ENCODE measurements around the gene ELAPOR1.

DNA sequence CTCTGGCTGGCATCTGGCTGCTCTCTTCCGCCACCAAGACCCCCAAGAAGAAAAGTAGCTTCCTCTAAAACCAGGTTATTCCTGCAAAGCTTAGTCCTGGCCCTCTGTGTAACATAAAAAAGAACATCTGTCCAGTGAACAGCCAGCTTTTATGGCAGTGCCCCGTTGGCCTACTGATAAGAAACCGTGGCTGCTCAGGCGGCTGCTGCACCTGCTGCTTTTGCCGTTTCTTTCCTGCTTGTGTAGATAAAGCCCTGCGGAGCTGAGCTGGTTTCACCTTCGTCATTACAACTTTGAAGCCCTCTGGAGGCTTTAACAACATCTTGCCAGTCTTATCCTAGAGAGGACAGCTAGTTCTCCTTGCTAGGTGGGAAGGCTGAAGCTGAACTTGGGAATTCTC lies 20.5 kb downstream of the ELAPOR1 start:
- TF ChIP-seq, protein P1, sequence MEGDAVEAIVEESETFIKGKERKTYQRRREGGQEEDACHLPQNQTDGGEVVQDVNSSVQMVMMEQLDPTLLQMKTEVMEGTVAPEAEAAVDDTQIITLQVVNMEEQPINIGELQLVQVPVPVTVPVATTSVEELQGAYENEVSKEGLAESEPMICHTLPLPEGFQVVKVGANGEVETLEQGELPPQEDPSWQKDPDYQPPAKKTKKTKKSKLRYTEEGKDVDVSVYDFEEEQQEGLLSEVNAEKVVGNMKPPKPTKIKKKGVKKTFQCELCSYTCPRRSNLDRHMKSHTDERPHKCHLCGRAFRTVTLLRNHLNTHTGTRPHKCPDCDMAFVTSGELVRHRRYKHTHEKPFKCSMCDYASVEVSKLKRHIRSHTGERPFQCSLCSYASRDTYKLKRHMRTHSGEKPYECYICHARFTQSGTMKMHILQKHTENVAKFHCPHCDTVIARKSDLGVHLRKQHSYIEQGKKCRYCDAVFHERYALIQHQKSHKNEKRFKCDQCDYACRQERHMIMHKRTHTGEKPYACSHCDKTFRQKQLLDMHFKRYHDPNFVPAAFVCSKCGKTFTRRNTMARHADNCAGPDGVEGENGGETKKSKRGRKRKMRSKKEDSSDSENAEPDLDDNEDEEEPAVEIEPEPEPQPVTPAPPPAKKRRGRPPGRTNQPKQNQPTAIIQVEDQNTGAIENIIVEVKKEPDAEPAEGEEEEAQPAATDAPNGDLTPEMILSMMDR (IDR thresholded peaks at IDR 0.05; ENCODE audit: insufficient read depth, low read length), result no peak
- TF ChIP-seq POLR2AphosphoS5 (IDR thresholded peaks at IDR 0.05; ENCODE audit: low read depth) (no peak), SPI1 (IDR thresholded peaks at IDR 0.05; ENCODE audit: borderline replicate concordance, low read depth) (no peak), GABPA (IDR thresholded peaks at IDR 0.05; ENCODE audit: low read depth) (no peak)
- TF ChIP-seq, protein P2, sequence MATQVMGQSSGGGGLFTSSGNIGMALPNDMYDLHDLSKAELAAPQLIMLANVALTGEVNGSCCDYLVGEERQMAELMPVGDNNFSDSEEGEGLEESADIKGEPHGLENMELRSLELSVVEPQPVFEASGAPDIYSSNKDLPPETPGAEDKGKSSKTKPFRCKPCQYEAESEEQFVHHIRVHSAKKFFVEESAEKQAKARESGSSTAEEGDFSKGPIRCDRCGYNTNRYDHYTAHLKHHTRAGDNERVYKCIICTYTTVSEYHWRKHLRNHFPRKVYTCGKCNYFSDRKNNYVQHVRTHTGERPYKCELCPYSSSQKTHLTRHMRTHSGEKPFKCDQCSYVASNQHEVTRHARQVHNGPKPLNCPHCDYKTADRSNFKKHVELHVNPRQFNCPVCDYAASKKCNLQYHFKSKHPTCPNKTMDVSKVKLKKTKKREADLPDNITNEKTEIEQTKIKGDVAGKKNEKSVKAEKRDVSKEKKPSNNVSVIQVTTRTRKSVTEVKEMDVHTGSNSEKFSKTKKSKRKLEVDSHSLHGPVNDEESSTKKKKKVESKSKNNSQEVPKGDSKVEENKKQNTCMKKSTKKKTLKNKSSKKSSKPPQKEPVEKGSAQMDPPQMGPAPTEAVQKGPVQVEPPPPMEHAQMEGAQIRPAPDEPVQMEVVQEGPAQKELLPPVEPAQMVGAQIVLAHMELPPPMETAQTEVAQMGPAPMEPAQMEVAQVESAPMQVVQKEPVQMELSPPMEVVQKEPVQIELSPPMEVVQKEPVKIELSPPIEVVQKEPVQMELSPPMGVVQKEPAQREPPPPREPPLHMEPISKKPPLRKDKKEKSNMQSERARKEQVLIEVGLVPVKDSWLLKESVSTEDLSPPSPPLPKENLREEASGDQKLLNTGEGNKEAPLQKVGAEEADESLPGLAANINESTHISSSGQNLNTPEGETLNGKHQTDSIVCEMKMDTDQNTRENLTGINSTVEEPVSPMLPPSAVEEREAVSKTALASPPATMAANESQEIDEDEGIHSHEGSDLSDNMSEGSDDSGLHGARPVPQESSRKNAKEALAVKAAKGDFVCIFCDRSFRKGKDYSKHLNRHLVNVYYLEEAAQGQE (IDR thresholded peaks at IDR 0.05; ENCODE audit: insufficient replicate concordance, low read depth), result no peak

All from HL-60 (cell line).